Measurements from ENCODE around the gene PRKCB.

The PRKCB gene

DNA sequence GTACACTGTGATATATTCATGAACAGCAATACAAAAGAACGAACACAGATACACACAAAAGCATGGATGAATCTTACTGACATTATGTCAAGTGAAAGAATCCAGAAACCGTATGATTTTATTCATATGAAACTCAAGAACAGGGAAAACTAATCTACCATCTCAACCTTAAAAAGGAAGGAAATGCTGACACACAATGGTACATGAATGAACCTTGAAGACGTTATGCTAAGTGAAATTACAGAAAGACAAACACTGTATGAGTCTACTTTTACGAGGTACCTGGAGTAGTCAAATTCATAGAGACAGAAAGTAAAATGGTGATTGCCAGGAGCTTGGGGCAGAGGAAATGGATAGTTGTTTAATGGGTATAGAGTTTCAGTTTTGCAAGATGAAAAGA lies 8.7 kb upstream of the PRKCB start:
- no peak for TF ChIP-seq CTCF (IDR thresholded peaks at IDR 0.05)

DNA sequence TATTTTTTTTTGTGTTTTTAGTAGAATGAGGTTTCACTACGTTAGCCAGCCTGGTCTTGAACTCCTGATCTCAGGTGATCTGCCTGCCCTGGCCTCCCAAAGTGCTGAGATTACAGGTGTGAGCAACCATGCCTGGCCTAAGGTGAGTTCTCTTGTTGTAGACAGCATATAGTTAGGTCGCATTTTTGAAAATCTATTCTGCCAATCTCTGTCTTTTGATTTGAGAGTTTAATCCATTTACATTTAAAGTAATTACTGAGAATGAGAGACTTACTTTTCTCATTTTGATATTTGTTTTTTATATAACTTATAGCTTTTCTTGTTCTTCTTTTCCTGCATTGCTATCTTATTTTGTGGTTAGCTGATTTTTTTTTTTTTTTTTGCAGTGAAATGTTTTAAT lies 6.3 kb upstream of the PRKCB start:
- TF ChIP-seq CTCF (IDR thresholded peaks at IDR 0.05) = no peak

DNA sequence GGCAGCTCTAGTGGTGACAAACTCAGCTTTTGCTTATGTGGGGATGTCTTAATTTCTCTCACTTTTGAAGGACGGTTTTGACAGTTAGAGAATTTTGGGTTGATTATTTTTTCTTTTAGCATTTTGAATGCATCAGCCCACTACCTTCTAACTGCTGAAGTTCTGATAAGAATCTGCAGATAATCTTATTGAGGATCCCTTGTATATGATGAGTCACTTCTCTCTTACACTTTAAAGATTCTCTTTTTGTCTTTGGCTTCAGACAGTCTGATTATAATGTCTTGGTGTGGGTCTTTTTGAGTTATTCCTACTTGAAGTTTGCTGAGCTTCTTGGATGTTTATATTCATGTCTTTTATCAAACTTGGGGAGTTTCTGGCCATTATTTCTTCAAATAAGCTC lies 5.5 kb upstream of the PRKCB start:
- TF ChIP-seq CTCF (IDR thresholded peaks at IDR 0.05) = no peak

DNA sequence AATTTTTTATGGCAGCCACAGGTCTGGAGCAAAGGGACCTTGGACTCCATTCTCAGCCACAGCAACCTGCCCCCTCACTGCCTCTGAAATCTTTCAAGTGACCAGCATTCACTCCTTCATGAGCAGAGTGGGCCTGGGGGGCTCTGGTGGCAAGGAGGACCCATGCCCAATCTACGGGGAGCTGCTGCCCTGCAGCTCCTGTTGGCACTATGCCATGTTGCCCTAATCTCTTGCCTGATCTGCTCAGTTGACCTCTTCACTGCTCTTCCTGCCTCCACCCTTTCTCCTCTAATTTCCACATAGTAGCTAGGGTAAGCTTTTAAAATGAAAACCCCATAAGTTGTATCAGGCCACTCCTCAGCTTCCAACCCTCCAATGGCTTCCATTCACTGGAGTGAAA lies 2.9 kb upstream of the PRKCB start:
- TF ChIP-seq CTCF (IDR thresholded peaks at IDR 0.05) = no peak

DNA sequence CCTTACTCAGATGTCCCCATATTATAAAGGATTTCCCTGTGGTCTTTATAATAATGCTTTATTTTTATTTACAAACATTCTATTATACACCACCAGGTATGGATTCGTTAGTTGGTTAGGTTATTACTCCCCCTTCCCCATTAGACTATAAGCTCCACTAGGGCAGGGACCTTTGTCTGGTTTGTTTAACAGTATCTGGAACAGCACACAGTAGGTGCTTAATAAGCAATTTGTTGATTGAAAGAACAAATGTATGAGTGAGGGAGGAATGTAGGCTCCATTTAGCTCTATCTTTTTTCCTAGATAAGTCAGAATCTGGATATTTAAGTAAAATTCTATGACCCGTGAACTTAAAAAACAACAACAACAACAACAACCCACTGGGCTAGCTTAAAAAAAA lies 2.3 kb upstream of the PRKCB start:
- TF ChIP-seq CTCF (IDR thresholded peaks at IDR 0.05) = no peak

DNA sequence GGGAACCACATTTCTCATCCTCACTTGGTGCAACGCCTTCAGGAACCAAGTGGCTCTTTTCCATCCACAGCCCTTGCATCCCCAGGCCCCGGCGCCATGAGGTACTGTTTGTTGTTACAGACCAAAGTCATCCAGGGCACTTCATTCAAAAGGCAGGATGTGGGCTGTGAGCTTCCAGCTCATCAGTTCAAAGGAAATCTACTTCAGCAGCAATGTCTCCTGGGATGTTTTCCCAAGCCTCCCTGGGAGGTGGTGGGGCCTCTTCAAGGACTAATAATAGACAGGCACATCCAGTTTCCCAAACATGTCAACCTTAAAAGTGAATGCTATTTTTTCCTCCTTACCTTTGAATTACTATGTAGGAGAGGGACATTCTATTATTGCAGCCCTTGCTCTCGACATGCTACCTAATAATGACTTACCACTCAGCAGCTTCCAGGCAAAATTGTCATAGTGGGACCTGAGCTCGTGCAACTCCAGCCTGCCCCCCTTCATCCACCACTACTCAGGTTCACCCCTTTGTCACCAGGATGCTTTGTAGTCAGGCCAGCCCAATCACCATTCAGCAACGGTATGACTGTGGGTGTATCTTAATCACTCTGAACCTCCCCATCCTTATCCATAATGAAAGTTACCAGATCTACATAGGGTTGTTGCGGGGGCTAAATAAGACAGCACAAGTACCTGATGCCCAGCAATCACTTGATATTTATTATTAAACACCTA lies 1.7 kb upstream of the PRKCB start:
- TF ChIP-seq CTCF (IDR thresholded peaks at IDR 0.05) = no peak

DNA sequence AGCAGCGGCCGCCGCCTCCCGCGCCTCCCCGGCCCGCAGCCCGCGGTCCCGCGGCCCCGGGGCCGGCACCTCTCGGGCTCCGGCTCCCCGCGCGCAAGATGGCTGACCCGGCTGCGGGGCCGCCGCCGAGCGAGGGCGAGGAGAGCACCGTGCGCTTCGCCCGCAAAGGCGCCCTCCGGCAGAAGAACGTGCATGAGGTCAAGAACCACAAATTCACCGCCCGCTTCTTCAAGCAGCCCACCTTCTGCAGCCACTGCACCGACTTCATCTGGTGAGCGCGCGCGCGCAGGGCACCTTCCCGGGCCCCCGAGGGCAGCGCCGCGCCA lies 258 bp downstream of the PRKCB start:
- TF ChIP-seq CTCF (IDR thresholded peaks at IDR 0.05) = no peak

Data from LNCAP (cell line).